ENCODE measurements around the gene CASP6.

The CASP6 gene

DNA sequence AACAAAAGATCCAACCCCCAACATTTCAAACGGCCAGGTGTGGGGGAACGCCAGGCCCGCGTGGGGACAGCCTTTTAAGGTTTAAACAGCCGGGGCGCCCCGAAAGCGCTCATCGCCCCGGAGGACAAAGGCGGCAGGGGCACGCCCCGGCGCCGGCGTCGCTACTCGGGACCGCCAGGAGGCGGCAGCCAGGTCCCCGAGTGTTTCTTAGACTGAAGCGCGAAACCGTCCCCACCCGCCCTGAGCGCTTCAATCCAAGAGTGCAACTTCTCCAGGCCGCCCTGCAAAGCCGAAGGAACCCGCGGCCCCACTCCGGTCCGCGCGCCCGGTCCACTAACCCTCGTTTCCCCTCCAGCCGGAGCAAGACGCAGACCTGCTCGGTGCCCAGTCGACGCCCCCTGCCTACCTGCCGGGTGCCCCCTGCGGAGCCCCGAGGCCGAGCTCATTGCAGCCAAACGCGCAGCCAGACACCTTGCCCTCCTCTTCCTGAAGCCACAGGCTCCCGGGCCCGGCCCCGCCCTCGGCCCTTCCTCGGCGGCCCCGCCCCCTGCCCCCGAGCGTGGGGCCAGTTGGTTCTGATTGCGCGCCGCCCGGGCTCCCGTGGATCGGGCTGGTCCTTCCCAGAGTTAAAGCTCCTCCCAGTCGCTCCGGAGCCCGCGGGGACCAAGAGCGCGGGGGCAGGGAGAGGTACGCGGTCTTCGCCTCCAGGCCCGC is at the start of gene CASP6:
Gene CASP6 (minus strand): TSS at position 496 of the 714 bp plus-strand sequence. CDS start 50 bp downstream, at position 446.
- DNase-seq (ENCODE audit: low spot score): peak; percentile 56

DNA sequence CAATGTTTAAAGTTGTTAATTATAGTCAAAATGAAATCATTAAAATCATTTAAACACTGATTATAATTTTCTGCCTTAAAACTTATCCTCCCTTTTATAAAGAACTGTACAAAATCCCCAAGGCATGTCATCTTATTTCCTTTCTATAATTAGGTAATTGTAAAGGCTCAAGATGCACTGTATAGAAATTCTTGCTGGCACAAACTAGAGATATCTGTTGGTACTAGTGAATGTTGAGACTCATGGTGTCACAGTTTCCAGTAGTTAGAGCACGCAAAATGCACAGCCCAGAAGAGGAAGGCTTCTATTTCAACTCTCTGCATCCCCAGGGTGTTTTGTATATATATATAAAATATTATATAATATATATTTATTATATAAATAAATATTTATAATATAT is 49.3 kb upstream of the CASP6 start:
- no peak for DNase-seq (ENCODE audit: low spot score)

DNA sequence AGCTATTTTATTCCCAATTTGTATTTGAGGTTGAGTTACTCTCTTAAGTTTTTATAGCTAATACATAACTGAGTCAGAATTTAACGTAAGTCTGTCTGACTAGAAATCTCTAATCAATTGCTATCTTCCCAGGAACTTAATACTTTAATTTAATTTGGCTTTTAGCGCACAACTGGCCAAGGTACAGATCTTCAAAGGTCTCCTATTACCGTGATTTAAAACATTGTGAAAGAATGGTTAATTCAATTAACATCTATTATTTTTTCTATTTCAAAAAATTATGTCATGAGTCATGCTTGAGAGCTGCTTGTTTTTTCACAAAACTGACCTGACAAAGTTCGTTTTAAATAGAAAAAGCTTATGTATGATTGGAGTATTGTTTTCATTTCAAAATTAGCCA is 48.6 kb upstream of the CASP6 start:
- DNase-seq (ENCODE audit: low spot score): no peak

DNA sequence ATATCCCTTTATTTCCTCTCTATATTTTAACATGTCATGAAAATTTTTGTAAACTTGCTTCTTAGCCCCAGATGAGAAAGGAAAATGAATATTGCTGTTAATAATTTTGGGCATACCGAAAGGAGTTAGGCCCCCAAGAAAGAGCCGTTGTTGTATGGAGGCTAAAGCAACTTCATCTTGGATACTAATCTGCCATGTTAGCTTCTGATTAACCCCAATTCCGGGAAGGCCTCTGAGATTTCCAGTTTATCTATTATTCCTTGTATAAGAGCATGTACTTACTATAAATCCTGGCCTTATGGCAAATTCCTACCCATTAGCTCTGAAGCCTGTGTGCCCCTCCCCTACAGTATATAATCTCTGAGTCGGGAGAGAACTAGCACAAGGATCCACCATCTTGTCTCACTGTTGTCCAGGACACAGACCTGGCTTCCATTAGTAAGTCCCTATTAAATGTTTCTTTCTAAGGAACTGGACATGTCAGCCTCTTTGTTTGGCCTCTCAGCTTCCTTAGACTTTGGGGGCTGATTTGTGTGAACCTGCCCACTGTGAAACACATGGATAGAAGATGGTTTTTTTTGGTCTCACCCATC is 47.5 kb upstream of the CASP6 start:
- DNase-seq (ENCODE audit: low spot score): no peak

DNA sequence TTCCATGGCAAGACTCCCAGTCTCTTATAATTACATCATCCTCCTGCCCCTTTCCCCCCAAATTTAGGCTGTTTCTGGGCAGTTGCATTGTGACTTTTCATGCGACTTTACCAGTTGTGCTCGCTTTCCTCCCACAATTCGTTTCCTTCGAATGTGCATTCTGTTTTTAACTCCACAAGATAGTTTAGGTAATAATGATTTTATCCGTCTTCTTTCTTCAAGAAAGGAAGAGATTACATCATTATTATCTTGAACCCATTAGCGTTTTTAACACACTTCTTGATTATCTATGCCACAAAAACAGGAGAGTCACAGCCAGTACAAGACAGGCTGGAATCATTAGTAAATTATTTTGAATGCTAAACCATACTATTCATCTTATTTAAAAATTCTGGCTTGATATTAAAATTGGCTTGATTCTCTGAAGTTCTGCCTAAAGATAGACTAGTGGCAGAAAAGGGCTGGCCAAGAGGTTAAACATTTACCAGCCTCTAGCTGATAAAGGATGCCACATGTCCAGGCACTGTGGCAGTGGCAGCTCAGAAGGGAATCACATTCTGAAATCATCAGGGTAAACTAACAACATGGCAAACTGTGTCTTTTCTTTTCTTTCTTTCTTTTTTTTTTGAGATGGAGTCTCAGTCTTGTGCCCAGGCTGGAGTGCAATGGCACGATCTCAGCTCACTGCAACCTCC is 46.3 kb upstream of the CASP6 start:
- no peak for DNase-seq (ENCODE audit: low spot score)

DNA sequence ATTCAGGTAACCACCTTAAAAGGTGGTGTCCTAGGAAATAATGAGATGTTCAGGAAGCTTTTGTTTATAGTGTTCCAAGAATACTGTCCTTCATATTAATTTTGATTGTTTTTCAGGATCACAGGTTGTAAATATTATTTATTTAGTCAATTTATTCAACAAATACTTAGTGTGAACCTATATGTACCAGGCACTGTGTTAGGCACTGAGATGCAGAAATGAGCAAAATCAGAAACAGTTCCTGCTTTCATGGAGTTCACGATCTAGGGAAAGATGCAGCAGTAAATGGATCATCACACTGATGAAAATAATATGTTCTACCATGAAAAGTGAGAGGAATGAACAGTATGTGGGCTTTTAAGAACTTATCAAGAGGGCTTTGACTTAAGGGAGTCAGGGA is 44.9 kb upstream of the CASP6 start:
- DNase-seq (ENCODE audit: low spot score): no peak

DNA sequence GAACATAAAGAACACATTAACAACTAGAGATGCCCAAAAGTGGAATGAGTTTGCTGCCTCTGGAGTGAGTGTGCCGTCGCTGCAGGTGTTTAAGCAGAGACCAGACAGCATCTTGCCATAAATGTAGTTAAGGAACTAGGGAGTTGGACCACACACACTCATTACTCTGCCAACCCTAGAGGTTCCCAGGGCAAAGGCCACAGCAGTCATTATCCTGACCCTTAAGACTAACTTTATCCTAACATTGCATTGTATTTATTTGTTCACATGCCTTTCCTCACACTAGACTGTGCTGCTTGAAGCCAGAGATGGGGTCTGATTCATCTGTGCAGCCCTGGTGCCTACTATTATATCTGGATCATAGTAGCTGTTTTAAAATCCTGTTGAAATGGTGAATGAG is 43.5 kb upstream of the CASP6 start:
- DNase-seq (ENCODE audit: low spot score): no peak

DNA sequence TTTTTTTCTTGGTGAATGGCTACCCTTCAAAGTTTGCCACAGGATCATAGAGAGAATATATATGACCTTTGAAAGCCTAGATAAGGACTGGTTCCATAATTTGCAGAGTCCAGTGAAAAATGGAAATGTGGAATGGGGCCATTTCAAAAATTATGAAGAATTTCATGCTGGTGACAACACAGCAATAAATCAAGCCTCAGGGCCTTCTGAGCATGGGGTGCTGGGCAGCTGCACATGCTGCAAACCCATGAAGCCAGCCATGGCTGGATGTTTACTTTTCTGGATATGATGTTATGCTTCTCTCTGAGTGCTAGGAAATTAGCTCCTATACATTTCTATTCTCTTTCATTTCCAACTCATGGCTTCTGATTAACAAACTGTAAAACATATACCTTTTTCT is 42.6 kb upstream of the CASP6 start:
- DNase-seq (ENCODE audit: low spot score): no peak

DNA sequence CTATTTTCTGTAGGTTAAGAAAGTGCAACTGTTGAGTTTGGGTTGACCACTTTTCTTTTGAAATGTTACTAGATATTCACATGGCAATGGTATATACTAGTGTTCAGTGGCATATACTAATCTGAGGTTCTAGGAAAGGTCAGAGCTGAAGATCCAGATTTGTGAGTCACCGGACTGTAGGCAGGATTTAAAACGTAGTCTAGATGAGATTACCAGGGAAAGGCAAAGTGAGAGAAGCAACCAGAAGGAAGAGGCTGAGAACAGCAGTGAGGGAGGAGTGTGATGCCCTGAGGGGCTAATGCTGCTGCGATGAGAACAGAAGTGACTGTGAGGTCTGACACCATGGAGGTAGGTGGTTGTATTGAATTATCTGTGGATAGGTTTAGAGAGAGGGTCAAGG is 36.3 kb upstream of the CASP6 start:
- DNase-seq (ENCODE audit: low spot score): no peak

DNA sequence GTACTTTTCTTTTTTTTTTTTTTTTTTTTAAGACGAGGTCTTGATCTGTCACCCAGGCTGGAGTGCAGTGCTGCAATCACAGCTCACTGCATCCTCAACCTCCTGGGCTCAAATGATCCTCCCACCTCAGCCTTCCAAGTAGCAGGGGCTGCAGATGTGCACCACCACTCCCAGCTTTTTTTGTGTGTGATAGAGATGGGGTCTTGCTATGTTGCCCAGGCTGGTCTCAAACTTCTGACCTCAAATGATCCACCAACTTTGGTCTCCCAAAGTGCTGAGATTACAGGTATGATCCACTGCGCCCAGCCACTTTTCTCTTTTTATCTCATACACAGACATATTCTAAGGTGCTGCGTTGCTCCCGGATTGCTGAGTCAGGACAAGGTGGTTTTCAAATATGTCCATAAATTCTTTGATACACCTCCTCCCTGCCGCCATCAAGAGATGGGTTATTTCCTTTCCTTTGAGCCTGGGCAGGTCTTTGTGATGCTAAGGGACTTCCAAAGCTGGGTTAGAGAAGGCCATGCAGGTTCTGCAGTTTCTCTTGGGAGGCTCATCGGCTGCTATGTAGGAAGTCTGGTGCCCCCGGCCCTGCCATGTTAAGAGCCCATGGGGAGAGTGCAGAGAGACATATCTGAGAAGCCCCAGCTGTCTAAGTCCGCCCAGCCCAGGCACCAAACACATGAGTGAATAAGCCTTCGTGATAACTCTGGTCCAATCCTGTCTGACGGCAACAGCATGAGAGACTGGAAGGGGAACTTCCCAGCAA is 35.0 kb upstream of the CASP6 start:
- no peak for DNase-seq (ENCODE audit: low spot score)

DNA sequence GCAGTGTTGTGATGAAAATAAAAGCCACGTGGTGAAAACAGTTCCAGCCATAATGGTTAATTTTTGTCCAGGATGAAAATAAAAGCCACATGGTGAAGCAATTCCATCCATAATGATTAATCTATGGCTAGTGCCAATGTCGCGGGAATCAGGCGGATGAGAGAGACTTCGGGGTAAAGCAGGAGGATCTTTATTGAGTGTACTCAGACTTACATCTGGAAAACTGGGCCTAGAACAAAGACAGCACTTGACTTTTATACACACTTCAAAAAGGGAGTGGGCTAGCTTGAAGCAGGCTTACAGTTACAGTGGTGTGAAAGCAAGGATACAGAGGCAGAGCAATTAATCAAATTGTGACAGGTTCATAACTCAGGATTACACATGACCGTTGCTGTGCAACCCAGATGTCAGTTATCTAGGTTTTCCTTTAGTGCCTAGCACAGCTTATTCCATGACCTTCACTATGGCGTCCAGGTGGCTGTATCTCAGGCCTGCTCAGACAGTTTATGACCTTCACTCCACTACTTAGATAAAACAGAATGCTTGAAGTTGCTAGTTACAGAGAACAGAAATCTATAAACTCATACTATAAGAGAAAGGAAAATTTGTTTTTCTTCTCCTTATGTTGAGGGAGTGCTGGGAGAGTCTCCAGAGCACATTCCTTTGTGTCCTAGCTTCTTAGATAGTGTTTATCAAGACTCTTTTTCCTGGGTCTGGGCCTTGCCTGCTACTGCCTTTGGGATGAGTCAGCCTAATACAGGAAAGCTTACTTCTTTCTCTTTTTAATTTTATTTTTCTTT is 32.5 kb upstream of the CASP6 start:
- no peak for DNase-seq (ENCODE audit: low spot score)

DNA sequence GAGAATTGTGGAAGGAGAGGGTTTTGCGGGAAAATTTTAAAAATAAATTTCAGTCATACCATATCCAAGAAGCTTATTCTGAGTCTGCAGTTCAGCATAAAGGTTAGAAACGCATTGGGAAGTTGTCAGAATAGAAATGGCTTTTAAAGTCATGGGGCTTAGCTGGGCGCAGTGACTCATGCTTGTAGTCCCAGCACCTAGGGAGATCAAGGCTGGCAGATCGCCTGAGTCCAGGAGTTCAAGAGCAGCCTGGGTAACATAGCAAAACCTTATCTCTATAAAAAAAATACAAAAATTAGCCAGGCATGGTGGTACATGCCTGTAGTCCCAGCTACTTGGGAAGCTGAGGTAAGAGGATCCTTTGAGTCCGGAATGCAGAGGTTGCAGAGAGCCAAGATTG is 30.5 kb upstream of the CASP6 start:
- DNase-seq (ENCODE audit: low spot score): no peak

DNA sequence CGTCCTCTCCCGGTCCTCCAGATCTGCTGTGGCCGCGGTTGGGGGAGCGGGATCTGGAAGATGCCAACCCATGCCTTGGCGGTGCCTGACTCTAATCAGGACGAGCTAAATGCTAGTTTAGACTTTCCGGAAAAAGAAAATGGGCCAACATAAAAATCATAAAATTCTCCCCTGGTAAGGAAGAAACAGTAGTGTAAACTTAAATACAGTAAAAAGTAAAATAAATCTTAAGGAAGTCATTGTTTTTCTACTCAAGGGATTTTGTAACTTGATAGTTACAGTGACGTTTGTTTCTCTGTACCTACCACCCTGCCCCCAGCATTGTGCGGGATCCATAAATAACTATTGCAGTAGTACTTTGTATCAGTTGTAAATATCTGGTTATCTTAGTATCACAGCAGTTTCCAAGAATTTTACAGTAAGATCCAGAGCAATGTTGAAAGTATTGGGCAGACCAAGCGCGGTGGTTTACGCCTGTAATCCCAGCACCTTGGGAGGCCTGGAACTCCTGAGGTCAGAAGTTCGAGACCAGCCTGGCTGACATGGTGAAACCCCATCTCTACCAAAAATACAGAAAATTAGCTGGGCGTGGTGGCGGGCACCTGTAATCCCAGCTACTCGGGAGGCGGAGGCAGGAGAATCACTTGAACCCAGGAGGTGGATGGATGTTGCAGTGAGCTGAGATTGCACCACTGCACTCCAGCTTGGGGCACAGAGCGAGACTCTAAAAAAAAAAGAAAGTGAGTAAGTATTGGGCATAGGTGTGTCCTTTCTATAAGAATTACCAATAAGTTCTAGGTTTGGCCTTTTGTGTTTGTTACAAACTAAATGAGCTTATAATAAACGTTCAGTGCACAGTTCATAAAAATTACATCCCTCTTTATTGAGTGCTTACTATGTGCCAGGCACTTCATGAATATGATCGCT is 27.6 kb upstream of the CASP6 start:
- no peak for DNase-seq (ENCODE audit: low spot score)

DNA sequence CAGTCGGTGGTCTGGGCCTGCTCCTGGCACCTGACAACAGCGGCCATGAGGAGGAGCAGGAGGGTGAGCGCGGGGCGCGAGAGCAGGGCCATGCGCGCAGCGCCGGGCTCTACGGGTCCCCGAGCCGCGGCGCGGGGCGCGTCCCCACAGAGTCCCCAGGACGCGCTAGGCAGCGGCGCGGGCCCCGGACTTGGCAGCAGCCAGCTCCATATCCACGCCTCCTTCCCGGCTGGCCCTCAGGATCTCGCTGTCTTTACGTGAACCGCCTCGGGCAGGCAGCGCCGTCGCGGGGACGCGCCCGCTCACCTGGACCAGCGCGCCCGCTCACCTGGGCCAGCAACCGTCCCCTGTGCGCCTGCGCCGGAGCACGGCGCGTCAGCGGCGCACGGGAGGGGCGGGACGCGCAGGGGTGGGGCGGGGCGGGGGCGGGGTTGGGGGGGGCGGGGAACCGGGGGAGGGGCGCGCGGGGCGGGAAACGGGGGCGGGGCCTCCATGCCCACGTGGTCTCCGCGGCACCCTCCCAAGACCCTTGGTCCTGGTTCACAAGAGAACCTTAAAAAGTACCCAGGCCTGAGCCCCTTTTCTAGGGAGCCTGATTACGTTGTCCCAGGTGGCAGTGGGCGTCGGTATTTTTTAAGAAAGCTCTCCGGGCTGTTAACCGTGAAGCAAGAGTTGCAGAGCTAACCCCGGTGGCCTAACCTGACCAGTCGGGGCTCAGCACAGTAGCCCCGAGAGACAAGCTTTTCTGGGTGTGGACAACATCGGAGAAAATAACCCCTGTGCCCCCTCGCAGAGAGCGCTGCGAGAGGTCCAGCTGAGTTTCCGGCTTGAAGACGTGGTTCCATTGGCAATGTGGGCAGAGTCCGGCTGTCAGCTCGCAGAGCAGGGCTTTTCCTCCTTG is 26.7 kb upstream of the CASP6 start, which contains the start of gene PLA2G12A:
Gene PLA2G12A (minus strand): TSS at position 353 of the 901 bp plus-strand sequence. CDS start 261 bp downstream, at position 92.
- peak; percentile 76 for DNase-seq (ENCODE audit: low spot score)

DNA sequence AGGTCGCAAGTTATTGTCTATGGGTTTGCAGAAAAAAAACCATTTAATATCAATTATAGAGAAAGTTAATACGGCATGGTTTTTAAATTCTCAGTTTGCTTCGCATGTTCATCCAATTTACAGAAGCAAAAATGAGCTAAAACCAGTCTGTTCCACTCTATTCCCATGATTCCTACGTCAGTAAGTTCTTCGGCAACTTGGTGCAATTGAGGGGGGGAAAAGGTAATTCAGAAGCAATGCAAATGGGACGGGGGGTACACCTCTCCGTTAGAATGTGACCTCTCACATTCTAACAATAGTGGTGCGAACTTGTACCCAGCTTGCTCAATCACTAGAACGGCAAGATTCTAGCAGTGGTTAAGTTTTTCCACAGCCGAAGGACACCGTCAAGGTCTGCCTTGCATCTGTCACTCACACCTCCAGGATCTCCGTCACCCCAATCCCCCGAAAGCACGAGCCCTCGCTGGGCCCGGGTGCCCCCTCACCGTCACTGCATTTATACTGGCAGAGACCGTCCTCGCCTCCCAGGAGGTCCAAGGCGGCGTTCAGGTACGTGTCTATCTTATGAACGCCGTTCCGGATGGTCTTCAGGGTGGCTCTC is 26.0 kb upstream of the CASP6 start:
- no peak for DNase-seq (ENCODE audit: low spot score)

DNA sequence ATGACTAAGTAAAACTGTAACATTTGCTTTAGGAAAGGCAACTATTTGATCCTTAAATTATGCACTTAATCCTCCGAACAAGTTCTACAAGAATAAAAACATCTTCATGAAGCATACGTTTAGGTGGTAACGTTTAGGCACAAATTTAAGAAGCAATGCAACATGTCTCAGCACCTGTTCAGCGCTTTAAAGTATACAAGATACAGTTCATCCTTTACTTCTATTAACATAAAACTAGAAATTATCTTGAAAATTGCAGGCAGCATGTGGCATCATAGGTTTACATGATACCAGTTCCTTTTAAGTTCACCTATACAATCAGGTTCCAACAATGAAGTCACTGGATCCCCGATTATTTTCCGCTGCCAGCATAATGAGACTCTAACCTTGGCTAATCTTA is 25.1 kb upstream of the CASP6 start:
- DNase-seq (ENCODE audit: low spot score): no peak

DNA sequence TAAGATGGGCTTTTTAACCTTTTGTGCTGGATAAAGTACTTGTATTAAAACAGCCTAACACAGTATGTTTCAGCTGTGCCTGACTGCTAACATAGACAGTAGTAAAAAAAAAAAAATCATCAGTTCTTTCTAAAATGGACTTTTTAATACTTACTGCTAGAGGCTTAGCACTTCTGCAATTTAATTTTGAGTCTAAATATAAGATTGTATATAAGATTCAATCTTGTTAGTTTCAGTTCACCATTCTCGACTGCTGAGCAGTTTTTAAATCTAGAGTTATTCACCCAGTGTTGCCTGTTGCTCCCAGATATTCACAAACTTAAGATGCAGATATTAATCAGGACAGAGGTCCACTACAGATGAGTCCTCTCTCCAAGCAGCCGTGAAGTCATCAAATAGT is 19.9 kb upstream of the CASP6 start:
- DNase-seq (ENCODE audit: low spot score): no peak

DNA sequence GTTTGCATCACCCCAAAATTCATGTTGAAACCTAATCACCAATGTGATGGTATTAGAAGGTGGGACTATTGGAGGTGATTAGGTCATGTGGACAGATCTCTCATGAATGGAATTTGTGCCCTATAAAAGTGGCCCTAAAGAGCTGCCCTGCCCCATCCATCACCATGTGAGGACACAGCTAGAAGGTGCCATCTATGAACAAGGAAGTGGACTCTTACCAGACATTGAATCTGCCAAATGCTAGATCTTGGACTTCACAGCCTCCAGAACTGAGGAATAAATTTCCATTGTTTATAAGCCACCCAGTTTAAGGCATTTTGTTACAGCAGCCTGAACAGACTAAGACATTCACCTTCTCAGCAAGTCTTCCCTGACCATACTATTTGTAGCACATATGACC is 19.1 kb upstream of the CASP6 start:
- DNase-seq (ENCODE audit: low spot score): no peak

DNA sequence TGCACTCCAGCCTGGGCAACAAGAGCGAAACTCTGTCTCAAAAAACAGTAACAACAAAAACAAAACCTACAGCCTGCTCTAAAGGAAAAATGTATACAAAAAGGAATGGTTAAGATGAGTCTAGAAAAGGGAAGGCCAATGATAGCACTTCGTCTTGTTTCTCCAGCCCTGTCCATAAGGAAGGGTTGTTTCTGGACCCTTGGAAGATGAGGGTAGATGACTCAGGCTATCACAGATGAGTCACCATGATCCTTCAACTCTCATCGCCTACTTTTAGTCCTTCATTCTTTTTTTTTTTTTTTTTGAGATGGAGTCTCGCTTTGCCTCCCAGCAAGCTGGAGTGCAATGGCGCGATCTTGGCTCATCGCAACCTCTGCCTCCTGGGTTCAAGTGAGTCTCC is 17.8 kb upstream of the CASP6 start:
- DNase-seq (ENCODE audit: low spot score): no peak
